Activated T-cell treated with anti-CD3 and anti-CD28 coated beads, Interleukin-2, amount 50 U/mL, for 1 hour (primary cell): ENCODE data around the gene ARCN1.

ENCODE experiments used
- DNase-seq: peaks from one replicate; pipeline ENCODE4 v3.0.0-alpha.2; 2020

ARCN1 gene

DNA sequence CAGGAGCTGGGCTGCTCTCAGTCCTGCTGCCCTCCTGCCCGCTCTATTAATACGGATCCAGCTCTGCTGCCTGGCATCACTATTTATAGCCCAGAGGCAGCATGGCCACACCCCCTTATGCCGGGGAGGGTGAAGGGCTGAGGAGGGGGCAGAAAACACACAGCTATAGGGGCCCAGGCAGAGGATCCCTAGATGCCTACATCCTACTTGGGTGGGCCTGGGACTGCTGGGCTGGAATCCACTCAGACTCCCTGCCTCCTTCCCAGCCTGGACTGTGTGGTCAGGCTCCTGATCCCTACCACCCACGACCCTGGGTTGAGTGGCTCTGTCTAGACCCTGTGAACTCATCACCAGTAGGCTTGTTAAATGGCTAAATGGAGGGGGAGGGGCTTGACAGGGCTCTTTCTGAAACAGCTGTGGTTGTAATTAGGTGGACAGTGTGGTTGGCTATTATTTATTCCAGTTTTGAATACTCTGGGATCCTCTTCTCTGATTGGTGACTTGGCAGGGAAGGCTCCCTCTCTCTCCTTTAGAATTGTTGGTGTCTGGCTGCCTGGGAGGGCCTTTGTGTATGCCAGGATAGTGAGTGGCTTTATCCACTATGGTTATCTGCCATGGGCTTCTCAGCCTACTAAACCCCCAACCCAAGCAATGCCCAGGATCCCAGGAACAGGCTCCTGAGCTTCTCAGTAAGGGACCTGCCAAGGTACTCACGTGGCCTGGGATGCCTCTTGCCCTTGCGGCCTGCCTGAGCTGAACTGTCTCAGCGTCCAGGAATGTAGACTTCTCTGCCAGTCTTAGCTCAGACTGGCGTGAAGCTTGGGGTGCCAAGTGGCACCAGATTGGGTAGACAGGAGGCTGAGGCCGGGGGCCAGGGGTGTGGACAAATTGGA lies 50.4 kb downstream of the ARCN1 start:
- no peak for DNase-seq

DNA sequence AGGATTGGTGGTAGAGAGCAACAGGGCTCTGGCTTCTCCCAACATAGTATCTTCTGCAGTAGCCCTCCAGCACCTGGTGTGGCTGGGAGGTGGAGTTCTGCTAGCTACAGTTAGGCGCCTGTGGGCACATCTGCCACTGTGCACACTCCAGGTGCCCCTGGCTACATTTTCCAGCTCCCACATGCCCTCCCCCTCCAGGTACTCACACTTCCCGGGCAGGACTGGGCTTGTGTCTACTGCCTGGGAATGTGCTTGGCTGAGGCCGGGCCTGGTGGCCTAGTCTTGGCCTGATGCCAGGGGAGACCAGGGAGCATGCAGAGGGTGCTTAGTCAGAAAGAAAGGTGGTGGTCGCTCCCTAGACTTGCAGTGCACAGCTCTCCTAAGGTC lies 51.1 kb downstream of the ARCN1 start:
- no peak for DNase-seq

DNA sequence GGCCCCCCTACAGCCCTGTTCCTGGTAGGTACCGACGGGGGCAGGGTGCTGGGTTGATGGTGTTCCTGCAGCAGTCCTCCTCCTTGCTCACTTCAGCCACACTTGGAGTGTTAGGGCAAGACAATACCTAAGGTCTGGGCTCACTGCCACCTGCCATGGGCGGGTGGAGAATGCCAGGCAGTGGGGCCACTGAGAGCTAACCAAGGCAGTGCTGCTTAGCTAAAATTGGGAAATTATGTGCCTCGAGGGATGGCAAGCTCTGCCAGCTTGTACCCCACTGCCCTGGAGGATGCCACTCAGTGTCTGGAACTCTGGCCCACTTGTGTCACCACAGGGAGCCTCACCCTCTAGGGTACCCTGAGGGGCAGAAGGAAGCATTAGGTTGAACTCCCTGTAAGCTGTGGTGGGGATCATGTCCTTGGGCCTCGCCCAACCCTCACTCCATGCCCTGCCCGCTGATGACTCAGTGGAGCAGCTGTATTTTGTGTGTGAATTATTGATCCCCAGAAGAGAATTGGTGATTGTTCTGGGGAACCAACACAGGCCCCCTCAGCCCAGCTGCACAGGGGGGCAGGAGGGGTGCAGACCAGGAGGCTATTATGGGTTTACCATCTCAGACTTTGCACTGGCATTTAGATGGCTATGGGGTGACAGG lies 53.0 kb downstream of the ARCN1 start:
- no peak for DNase-seq

DNA sequence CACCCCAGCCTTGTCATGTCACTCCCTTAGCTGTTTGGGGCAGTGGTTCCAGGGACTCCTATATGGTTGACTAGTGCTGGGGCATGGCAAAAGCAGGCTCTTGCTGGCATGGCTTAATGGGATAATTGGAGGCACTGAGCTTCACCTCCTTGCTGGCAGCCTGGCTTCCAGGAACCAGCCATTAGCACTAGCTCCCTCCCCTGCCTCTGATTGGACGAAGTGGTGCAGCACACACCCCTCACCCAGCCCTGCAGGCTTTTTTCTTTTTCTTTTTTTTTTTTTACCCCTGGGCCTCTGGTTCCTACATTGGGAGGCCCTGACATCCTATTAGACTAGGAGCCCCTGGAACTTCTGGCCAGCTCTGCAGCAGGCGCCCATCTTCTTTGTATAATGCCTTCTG lies 53.8 kb downstream of the ARCN1 start:
- no peak for DNase-seq

DNA sequence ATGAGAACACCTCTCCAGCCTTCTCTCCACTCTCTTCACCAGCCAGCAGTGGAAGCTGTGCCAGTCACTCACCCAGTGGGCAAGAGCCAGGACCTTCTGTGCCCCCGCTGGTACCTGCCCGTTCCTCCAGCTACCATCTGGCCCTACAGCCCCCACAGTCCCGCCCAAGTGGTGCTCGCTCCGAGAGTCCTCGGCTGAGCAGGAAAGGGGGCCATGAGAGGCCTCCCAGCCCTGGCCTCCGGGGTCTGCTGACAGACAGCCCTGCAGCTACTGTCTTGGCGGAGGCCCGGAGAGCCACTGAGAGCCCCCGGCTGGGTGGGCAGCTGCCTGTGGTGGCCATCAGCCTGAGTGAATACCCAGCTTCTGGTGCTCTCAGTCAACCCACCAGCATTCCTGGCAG lies 55.4 kb downstream of the ARCN1 start:
- no peak for DNase-seq

DNA sequence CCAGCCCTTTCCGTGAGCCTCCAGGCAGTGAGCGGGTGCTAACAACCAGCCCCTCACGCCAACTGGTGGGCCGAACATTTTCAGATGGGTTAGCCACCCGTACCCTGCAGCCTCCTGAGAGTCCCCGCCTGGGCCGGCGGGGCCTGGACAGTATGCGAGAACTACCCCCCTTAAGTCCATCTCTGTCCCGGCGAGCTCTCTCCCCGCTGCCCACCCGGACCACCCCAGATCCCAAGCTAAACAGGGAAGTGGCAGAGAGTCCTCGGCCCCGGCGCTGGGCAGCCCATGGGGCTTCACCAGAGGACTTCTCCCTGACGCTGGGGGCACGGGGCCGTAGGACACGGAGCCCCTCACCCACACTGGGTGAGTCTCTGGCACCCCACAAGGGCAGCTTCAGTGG lies 55.8 kb downstream of the ARCN1 start:
- DNase-seq, result no peak

DNA sequence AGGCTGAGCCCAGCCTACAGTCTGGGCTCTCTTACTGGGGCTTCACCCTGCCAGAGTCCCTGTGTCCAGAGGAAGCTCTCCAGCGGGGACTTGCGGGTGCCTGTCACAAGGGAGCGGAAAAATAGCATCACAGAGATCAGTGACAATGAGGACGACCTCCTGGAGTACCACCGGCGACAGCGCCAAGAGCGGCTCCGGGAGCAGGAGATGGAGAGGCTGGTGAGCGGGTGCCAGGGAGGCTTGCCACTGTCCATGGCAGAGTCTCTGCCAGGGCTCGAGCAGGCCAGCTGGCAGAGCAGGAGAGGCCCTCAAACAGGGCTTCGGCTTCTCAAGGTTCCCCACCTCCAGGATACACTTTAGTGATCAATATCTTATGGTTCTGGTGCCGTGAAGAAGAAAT lies 56.2 kb downstream of the ARCN1 start:
- no peak for DNase-seq

DNA sequence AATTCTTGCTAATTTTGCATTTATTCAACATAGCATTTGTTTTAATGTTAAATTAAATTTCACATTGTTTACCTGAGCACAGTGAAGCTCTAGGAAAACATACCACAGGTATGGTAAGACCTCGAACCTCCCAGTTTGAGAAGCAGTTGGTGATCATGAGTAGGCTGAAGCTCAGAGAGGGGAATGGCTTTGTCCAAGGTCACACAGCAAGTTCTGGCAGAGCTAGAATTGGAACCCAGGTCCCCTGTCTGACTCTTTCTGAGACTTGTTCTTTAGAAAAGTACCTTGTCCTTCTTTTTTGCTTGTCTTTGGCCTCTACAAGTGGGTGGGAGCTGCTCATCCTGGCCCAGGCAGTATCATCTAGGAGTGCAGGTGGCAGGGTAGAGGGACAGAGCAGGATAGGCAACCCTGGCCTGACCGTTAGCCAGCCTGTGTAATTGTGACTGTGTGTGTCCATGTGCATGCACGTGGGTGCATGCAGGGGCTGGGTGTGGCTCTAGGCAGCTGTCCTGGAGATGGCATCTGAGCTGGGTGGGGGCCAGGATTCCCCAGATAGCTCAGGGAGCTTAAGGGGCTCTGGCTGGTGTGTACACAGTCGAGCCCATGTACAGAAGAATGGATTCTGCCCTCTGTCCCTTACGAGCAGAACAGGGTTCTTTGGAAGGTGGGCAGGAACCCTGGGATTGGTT lies 56.8 kb downstream of the ARCN1 start:
- no peak for DNase-seq

DNA sequence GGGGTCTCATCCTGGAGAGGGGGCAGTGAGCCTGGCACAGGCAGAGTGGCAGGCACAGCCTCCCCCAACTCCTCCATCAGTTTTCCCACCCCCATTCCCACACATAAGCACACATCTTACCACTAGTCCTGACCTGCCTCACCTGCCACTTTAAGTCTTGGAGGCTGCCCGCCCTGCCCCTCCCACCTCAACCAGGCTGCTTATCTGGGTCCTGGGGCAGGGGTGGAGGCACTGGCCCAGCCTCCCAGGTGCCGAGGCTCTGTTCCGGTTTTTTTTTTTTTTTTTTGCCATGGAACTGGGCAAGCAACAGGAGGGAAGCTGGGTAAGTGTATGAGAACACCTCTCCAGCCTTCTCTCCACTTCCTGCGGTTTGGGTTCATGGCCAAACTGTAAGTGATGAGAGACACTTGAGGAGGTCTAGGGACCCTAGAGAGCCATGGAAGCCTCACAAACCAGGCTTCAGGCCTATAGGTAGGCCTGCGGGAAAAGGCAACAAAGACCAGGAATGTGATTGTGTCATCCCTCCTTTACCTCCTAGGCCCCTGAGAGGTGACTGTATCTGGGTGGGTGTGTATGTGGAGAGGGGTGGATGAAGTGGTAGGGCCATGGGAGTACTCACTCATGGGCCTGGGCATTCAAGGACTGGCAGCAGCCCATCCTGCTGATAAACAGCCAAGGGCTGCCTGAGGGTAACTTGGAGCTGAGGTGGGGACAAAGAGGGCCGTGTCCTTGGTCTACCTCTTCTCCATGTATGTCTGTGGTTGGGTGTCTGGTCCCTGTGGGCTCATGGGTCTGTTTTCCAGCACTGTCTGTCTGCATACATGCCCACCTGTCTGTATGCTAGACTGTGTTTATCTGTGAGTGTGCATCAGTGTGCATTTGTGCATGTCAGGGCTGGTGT lies 57.8 kb downstream of the ARCN1 start:
- DNase-seq, result no peak

DNA sequence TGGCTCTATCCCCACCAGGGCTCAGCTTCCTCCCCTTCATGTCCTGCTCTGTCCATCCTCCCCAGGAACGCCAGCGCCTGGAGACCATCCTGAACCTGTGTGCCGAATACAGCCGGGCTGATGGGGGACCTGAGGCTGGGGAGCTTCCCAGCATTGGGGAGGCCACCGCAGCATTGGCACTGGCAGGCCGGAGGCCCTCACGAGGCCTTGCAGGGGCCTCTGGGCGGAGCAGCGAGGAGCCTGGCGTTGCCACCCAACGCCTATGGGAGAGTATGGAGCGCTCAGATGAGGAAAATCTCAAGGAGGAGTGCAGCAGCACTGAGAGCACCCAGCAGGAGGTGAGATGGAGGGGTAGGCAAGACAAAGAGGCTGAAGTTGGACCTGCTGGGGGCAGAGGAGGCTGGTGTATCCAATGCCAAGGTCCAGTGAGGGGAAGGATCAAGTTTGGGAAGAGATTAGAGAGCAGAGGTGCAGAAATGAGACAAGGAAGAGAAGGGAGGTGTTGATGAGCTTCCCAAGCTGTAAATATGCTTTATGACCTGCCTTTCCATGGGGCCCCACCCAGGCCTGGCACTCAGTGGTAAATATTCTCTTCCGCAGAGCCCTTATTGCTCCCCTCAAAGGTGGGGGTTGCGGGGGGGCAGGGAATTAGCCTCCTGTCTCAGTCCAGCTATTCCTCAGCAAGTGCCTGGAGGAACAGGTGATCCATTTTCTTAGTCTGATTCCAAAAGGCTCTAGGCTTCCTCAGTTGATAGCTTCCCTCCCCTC lies 59.1 kb downstream of the ARCN1 start:
- DNase-seq, result no peak

DNA sequence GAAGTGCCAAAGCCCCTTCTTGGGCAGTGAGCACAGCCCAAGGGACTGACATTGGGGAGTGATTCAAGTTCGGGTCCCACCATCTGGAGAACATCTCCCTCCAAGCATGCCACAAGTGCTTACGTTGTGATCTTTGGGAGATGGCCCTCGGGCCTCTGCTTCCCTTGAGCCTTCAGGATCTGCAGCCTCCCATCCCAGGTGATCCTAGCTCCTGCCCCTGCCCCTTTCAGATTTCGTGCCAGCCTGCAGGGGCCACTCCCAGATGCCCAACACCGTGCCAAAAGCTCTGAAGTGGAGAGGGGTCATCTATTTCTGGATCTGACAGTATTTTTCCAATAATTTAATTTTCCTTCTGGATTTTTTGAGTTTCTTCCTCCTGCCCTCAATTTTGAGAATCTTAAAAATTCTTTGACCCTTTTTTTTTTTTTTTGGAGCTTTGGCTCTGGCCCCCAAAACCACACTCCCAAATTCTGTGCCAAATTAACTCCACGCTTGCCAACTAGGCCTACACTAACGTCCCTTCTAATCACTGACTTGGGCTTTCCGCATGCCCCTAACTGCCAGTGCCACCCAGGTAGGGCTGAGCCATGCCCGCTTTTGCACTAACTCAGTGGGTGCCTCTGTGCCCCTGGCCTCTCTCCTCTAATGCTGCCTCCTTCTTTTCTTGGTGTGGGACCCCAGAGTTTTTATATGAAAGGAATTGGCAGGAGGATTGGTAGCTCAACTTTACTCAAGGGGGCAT lies 60.5 kb downstream of the ARCN1 start:
- no peak for DNase-seq

DNA sequence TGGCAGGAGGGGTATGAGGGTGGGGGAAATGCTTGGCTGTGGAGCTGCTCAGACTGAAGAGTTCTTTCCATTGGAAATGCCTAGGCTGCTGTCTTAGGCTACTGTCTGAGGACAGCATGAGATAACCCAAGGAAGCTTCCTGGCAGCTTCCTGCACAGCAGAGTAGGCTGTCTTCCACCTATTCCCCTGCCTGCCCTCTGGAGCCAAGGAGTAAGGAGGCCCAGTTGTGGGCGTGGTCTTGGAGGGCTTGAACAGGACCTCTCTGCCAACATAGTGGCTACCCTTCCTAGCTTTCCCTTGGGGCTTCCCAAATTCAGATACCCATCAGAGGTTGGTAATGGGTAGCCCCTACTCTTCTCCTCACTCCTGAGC lies 61.1 kb downstream of the ARCN1 start:
- no peak for DNase-seq

DNA sequence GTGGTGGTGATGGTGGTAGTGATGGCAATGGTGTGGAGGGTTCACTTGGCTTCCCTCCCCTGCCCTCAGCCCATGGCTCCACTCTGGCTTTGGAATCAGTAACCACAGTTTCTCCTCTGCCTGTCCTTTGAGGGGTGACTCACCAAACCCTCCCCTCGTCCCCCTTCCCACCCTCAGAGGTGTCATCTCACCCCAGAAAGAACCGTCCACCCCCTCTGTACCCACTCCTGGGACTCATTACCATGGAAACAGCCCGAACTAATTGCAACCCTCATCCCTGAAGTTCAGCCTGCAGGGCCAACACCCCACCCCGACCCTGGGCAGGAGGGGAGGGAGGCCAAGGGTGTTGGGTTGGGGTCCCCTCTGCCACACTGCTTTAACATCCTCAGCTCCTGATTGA lies 61.8 kb downstream of the ARCN1 start:
- DNase-seq, result no peak

DNA sequence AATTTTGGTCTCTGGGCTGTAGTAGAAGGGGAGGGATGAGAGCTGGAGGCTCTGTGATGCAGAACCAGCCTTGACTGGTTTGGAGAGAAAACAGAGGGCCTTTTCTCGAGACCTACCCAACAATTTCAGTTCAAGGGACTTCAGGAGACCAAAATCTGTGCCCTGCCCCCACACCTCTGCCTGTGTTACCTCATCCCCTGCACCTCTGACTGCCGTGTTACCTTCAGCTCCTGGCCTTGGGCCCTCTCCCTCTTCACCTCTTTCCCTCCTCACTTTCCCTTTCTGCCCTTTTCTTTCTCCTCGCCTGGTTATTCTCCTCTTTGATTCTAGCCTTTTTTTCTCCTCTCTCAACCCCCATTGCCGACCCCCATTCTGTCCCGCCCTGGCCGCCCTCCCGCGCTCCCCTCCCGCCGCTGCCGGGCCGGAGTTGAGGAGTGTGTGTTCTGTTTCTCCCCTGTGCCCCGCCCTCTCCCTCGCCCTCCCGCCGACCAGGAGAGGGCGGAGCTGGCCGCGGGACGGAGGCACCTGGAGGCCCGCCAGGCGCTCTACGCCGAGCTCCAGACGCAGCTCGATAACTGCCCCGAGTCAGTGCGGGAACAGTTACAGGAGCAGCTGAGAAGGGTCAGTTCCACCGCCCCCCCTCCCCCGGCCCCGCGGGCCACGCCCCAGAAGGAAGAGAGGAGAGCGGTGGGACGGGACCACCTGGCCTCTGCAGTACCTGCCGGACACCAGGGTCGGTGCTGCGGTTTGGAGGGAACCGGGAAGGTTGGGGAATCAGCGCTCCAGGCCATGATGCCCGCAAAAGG lies 62.4 kb downstream of the ARCN1 start:
- peak; percentile 30 for DNase-seq

DNA sequence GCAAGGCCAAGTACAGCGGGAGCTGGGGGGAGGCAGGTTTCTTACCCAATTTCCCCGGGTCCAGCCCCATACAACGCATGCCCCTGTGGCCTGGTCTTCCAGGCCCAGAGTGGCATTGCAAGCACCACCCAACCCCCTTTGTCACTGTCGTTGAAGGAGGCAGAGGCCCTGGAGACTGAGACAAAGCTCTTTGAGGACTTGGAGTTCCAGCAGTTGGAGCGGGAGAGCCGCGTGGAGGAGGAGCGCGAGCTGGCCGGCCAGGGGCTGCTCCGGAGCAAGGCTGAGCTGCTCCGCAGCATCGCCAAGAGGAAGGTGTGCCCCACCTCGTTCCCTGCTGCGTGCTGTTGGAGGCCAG lies 63.0 kb downstream of the ARCN1 start:
- DNase-seq, result no peak

DNA sequence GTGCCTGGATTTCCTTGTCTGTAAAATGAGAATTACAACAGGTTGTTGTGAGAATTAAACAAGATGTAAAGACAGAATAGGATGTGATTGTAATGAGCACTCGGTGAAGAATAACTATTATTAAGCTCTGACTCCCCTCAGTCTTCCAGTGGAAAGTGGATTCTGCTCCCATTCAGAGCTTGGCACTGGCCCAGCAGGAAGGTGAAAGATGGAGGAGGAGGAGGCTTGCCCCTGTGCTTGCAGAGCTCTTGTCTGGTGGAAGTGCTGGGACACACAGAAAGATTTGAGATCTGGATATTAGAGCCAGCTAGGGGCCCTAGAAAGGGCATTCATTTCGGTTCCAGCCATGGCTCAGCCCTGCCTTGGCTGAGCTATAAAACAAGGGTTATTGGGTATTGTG lies 63.4 kb downstream of the ARCN1 start:
- no peak for DNase-seq

DNA sequence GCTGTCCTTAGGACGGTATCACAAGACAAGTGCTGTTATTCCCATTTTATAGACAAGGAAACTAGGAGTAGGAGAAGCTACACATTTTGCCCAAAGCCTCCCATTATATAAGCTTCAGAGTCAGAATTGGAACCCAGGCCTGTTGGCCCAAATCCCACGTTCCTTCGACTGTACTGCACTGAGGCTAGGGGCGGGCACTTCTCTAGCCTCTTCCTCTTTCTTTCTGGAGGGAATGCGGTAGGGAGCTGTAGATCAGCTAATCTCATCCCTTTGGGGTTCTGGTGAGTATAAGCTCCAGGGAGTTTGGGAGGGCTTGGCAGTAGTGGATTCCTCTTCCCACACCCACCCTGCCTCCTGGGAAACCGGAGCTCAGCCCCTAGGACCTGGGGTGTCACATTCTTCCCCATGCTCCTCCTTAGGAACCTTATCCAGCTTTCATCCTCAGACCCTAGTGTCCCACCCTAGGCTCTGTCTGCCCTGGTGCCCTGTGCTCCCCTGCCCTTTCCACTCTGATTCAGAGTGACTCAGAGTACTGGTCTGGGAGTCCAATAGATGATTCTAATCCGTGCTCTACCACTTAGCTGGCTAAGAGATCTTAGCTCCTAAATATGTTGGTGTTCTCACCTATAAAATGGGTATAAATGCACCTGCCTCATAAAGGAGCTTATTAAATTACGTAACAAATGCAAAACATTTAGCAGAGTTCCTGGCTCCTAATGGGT lies 64.5 kb downstream of the ARCN1 start:
- DNase-seq, result no peak

DNA sequence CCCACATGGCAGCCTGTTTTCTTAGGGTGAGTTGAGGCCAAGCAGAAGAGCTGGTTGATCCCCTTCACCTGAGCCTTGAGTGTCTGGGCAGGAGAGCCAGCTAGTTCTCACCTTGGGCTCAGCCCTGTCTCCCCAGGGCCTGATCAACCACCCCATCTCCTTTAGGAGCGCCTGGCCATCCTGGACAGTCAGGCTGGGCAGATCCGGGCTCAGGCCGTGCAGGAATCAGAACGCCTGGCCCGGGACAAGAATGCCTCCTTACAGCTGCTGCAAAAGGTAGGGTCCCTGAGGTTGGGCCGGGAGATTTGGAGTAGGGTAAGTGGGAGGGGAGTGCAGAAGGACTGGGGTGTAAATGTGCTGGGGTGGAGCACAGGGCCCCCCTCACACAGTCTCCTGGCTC lies 66.5 kb downstream of the ARCN1 start:
- DNase-seq, result no peak

DNA sequence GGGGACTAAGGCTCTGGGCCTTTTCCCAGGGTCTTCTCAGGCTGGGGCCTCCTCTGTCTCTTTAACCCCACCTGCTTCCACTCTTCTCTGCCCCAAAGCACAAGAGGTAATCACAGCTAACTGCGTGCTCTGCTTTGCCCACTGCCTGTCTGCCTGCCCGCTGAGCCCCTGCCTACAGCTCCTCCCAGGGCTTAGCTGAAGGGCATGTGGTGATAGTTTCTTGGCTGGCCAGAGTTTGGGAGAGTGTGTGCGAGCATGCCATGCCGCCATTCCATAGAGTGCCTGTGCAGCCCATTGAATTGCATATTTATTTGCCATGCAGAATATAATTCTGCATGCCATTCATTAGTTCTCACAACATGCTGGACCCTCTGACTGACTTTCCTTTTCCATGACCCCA lies 67.7 kb downstream of the ARCN1 start:
- no peak for DNase-seq
